Cerebellar nuclear complex (tissue), 1 donor: Measurements from ENCODE around the gene NRXN2.
A peak's percentile ranks its signal among the peaks of the same experiment; 100 is the strongest.

ENCODE experiments used
- DNase-seq, 2 experiments: peaks; one replicate each; lab custom pipeline; 2025; lab: John Stamatoyannopoulos, UW

NRXN2 gene

DNA sequence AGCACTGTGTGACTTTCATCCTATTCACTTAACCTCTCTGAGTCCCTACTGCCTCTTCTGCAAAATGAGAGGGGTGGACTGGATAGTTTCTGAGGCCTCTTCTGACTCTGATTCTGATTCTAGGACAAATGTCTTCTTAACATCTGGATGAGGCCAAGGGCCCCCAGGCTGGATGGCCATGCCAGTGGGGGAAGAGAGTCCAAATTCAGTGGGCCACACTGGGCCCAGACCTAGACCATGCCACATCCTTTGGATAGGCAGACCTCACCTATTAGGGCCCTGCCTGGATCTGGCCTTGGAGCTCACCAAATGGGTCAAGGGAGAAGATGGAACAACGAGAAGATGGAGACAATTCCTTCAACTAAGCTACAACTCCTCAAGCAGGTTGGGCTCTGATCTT is 24.6 kb downstream of the NRXN2 start:
- no peak for DNase-seq

DNA sequence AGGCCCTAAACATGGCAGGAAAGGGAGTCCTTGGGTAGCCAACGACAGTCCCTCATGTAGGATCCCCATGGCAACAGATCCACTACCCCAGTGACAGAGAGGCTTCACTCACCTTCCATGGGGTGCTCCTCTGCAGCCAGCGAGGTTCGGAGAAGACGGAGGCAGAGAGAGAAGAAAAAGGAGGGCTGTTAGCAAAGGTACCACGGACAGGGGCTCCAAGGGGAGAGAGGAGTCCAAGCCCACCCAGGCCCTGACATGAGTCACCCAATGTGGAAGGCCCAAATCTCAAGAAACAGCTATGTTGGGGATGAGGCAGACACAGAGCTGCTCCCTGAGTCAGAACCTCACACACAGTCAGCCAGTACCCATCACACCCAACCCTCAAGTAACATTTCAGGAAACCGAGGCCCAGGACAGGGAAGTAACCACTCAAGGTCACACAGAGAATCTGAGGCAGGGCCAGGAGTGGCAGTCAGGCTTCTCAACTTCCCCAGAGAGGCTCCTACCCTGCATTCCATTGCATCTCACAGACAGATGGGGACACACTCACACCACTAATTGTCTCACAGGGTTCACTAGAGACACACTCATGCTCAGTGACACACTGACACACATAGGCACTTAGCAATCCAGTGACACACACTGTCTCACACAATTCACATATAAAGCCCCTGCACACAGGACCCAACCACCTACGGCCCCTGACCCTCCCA is 25.2 kb downstream of the NRXN2 start:
- DNase-seq, result no peak

DNA sequence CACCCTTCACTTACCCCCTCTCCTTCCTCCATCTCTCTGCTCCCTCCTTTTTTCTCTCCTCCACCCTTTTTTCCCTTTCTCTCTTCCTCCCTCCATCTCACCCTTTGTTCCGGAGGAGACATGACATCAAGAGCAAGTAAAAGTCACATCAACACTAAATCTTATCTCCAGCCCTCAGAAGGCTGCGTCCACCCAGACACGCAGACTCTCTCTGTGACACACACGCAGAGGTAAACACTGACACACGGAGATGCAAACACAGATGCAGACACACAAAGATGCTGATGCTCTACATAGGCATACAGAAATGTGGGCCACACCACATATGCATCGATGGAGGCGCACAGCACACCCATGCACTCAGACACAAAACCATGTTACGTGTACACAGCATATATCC is 27.0 kb downstream of the NRXN2 start:
- no peak for DNase-seq

DNA sequence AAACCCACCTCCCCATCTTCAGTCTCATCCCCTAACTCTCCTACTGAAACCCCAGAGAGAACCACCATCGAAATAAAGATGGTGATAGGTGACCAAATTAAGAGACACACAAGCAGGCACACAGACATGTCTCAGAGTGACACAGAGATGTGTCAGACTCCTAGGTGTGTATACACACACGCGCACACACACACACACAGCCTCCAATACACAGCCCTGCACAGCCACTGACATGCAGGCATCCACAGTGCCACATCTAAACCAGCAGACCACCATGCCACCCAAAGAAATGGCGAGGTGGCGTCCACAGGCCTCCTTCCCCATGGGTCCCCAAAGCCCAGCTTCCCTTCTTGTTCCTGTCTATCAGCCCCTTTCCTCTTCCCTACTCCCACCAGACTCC is 27.4 kb downstream of the NRXN2 start:
- DNase-seq, result no peak

DNA sequence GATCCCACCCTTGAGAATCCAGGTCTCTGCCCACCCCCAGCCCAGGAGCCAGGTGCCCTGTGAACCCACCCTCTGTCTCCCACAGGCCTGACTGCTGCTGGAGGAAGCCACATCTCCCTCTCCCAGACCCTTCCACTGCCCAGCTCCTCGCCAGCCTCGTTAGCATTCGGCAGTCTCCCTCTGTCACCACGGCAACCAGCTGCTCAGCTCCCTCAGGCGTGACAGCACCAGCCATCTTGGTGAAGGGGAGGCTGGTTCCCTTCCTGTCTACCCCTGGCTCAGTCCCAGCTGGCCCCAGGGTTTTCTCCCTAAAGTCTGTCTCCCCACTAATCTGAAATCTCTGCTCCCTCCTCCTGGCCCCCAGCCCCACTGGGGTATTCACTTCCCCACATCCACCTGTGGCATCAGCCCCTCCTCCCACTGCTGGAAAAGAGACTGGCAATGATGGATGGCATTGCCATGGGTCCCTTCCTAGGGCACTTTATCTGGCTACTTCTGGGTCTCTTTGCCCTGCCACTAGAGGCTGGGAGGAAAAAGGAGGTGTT is 28.1 kb downstream of the NRXN2 start:
- no peak for DNase-seq

DNA sequence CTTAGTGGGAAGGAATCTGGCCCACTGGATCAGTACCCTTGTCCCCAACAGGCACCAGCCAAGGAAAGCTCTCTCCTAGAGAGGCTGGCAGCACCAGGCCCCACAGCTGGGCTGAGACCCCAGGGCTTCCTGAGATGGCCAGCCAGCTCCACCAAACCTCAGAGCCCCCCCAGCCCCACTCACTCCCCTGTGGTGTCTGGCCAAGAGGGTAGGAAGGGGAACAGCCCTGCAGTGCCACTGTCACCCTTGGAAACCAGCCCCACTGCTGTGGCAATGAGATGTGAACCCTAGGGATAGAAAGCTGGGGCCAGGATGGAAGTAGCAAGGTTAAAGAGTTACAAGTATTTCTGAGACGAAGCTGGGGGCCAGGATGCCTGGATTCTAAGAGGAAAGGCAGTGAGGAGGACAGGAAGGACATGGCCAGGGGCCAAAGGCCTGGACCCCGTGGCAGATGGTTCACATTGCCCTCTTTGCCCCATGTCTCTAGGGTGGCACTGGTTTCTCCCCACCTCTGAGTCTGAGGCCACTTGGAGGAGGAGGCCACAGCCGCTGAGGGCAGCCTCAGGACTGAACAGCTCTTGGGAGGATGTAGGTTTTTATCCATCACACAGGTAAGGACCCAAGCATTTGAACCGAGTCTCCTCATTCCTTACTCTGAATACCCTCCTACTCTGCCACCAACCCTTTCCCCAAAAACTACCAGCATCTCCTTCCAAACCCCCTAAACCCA is 28.8 kb downstream of the NRXN2 start:
- no peak for DNase-seq

DNA sequence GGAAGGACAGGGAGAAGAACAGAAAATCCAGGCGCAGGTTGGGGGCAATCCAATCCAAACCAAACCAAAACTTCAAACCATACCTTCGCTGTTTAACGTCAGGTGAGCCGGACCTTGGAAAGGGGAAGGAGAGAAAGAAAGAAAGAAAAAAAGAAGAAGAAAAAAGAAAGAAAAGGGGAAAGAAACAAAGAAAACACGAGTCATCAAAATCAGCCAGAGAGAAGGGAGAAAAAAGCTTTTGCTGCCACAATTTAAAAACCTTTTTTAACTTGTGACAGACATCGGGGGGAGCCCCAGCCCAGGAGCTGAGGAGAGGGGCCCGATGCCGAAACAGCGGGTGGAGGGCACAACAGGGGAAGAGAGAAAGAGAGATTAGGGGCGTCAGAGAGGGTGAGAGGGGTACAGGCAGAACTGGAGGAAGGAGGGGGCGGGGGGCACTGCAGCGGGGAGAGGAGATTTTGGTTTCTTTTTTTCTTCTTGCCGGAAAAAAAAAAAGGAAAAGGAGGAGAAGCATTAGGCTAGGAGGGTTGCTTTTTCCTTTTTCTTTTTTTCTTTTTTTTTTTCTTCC is 30.1 kb downstream of the NRXN2 start:
- no peak for DNase-seq

DNA sequence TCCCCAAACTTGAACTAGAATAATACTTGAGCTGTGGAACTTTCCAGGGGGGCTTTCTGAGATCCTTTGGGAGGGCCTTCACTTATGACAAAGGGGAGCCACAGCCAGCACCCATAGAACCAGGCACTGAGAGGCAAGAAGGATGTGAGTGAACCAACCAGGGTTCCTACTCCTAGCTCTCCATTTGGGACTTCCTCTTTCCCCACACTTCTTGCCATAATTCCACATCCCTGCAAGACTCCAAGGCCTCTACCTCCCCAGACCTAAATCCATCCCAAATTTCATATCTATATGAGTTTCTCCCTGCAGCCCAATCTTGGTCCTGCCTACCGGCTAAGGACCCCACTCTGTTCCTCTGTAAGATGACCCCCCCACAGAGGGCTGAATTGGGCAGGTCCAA is 31.5 kb downstream of the NRXN2 start:
- no peak for DNase-seq

DNA sequence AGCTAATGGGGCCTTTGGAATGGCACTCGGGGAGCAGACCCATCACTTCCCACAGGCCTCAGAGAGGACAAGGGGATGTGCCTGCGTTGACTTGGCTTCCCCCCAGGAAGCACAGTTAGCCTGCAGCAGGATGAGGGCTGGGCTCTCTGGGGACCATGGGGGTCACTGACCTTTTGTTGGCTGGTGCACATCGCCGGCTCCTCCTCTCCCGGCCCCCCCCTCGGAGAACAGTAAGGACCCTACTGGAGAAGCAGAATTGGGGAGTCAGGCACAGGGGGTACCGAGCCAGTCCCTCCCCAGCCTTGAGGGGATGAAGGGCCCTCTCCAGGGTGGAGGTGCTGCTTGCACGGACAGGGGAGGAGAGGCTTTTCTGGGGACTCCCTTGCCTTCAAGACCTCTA is 32.8 kb downstream of the NRXN2 start:
- no peak for DNase-seq

DNA sequence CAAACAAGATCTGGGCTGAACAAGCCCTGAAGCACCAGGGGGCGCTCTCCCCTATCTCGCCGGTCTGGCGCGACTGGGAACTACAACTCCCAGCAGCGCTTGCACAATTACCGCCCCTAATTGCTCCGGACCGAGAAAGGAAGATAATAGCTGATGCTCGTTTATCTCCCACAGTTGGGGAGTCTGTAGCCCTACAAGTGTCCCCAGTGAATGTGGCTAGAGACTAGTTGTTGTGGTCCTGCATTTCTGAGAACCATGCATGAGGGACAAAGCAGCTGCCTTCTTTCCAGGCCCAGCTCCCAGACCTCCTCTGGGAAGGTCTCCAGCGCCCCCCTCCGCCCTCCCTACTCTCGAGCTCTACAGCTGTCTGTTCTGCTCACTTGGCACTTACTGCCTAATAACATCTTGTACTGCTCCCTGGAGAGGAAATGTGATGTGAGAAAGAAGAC is 34.4 kb downstream of the NRXN2 start:
- DNase-seq, result peak in 1 of 2 experiments; percentile 65

DNA sequence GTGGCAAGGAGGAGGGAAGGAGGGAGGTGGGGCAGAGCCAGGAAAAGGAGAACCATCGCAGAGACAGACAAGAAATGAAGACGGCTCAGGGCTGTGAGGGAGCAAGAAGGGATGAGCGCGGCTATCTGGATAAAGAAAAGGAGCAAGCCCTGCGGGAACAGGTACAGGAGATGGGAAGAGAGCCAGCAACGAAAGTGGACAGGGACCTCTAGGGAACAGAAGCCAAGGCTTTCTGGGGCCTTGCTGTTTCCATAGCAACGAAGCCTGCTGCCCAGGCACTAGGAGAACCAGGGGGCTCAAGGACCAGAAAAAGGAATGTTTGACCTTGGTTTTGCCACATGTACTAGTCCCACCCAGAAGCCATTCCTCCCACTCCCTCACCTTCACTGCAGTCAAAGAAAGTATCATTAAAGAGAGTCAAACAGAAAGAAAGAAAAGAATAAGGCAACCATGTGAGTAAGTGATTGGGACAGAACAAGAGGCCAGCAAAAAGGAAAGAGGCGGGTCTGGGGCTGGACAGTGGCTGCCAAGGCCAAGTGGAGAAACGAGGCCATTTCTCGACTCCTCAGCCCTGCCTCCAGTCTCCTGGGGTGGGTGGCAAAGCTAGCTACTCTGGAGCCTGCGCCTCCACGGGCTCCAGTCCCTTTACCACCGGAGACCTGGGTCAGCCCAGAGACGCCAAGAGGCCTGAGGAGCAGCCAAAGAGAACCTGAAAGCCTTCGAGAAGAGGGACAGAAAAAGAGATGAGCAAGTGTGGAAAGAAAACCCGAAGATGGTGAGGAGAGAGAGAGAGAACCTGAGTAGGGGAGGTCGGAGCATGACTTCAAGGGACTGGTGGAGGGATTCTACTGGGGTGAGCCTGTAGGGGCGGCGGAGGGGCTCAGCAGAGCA is 35.1 kb downstream of the NRXN2 start:
- DNase-seq, result no peak

DNA sequence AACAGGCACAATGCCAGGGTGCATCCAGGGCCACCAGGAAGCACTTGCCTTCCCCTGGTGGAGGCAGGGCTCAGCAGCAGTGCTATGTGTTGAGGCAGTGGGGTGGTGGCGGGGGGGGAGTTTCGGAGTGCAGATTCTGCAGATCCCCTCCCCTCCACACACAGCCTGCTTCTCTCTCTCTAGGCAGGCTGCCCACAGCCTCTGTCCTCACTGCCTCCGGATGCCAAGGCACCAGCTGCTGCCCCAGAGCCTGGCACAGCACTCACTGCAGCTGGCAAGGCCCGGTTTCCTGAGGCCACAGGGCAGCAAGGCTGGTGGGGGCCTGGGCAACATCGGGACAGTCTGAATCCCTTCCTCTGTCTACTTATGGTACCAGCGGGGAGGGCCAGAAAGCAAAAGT is 35.8 kb downstream of the NRXN2 start:
- DNase-seq, result no peak

DNA sequence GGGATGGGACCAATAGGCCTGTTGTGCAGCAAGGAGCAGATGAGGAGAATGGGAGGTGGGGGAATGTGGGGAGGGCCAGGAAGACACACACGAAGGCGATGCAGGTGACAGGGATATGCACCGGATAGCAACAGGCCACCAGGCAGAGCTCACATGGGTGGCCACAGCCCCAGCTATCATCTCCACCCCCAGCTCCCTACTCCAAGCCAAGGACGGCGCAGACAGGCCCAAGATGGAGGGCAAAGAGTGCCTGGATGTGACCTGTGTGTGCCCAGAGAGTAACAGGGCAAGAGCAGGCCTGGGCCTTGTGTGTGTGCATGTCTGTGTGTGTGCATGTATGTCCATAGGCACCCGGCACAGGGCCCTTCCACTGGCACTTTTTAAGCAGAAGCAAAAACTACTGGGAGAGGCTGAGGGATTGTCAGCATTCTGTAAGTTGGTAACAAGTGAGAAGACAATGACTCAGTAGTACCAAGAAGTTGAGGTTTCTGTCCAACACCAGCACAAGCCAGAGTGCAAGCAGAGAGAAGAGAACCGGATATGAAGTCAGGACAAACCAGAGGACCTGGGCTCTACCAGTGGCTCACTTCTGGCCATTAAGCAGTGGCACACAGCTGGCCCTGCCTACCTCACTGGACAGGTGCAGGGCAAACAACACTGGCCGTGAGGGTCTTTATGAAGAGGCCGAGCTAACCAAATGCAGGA is 36.4 kb downstream of the NRXN2 start:
- DNase-seq, result no peak

DNA sequence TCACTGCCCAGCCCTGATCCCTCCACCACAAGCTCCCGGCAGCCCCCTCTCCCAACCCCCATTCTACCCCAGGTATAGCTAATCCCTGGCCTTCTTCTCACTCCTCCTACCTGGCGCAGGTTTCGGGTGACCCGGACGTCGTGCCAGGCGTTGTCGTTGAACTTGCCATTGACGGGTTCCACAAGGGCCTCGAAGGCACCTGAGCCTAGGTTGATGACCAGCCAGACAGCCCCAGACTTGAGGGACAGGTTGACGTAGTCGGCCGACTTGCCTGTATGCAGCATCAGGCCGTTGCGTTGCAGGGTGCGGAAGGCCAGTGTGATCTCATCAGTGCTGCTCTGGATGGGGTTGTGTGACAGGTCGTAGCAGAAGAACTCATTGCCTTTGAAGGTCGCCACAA is 37.5 kb downstream of the NRXN2 start:
- no peak for DNase-seq

DNA sequence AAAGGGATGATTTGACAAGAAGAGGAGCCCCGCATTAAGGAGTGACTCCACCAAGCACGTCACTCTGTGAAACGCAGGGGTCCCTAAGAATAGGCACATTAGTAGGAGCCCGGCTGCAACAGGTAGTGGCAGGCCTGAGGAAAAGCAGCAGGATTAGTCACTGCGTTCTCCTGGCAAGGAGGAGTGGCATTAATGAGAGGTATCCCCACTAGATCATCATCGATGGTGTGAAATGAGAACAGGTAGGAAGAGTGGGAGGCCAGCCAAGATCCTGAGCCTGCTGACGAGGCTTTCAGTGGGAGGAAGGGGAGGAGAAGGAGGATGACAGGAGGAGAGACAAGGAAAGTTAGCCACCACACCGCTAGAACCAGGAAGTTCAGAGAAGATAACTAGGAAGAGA is 38.6 kb downstream of the NRXN2 start:
- DNase-seq, result no peak

DNA sequence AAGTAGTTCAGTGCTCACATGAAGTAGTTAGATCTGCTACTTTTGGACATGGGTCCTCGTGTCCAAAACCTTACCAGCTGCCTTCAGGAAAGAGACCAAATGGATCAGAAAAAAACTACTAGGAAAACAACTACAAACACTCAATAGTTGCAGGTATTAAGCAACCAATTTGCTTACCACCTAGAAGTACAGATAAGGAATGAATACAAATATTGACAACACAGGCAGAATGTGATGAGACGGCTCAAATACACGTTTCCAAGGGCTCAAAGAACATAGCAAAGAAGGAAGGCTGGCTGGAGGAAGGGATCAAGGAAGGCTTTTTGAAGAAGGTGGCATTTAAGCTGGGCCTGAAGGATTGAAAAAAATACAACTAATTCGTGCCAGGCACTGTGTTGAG is 41.8 kb downstream of the NRXN2 start:
- no peak for DNase-seq

DNA sequence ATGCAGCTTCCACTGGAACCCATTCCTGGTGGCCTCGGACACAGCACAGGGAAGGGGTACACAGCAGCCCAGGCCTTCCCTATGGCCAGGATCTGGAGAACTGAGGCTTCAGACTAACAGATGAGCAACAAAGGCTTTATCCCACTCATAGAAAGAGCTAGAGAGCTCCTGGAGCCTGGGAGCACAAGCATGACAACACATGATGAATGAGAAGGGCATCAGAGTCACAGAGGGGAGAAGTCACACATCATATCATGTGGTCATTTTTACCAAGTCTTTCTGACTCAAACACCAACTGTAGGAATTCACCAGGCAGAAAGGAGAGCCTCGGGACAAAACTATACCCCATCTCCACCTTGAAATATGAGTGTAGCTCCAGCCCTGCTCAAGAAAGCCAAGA is 43.2 kb downstream of the NRXN2 start:
- no peak for DNase-seq

DNA sequence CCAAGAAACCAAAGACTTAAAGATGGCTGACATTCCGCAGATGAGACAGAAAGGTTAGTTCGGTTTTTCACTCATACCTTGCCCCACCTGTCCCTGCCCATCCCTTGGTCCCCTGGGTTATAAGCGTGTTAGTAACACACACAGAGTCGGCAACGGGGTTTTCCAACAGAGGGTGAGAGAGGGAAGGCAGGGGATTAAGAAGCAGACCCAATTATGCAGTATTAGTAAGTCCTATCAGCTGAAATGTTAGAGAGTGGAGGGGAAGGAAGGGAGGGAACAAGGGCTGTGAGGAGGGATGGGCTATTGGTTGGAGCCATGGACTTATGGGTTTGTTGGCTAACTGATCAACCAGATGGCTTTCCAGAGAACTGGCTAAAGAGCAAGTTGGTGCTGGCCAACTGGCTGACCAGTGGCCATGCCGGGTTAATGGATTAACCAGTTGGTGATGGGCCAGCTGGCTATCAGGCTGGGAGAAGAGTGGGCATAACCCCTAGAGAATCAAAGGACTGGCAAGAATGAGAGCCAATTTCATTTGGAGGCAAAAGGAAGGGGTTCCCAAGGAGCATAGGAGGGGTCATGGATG is 45.5 kb downstream of the NRXN2 start:
- DNase-seq, result peak; percentile 45 to 48

DNA sequence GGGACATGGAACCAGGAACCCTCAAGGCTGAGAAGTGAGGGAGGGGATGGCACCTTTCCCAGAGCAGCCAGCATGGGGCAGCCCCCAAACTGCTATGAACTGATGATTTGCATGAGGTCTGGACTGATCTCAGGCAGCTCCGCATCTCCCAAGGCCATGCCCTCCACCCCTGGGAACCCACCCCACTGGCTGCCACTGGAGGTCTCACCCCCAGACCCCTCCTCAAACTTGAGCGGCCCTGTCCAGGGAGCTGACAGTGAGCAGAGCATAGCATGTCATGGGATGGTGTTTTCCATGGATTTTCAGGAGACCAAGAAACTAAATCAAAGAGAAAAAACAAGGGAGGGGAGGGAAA is 46.8 kb downstream of the NRXN2 start:
- DNase-seq, result no peak

DNA sequence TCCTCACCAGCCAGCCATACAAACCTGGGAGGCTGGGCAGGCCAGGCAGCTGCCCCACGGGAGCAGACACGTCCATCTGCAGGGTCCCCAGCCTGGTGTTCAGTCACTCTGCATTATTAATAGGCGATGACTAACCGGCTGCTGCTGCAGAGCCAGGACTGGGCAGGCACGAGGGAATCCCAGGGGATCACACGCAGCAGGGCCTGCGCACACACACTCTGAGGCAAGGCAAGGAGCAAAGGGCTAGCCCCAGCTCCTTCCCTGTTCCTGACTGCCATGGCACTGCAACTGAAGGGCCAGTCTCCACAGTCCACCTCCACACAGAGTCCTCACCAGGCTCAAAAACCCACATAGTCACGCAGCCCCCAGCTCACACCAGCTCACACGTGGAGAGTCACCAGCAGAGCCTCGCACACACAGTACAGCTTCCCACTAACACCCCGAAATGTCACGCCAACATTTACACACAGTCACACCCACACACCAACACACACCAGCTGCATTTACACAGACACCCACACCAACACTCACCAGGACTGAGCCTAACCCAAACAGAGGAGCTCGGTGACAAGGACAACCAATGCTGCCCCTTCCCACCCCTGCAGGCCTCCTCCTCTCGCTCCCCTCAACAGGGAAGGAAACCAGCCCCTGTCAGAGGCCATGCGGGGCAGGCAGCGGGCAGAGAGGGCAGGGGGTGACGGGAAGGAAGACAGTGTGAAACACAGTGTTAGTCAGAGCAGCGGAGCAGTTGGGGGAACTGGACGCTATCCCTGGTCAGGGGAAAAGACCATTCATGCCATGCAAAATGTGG is 47.3 kb downstream of the NRXN2 start:
- DNase-seq, result no peak
